ENCODE measurements around the gene SNPH.

Gene SNPH

DNA sequence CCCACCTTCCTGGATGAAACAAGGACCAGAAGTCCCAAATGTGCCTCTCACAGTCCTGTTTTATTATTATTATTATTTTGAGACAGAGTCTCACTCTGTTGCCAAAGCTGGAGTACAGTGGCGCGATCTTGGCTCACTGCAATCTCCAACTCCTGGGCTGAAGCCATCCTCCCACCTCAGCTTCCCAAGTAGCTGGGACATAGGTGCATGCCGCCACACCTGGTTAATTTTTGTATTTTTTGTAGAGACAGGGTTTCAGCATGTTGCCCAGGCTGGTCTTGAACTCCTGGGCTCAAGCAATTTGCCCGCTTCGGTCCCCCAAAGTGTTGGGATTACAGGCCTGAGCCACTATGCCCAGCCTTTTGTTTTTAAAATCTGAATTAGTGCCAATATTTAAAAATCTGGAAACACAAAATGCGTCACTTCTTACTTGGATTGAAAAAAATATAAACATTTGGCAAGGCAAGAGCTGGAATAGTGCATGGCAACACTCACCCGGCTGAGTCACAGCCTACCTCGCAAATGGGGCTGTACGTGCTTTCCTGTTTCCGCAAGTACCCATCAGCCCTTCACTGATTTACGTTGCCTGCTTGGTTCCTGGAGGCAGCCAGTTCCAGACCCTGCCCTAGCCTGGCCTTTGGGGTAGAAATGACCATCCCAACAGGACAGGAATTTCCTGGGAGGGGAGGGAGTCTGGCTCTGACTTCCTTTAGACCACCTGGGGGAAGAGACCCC lies 56.6 kb downstream of the SNPH start:
- in situ Hi-C loops (cut with MboI; ENCODE audit: low sequenced_read_pairs), result no loop called here

DNA sequence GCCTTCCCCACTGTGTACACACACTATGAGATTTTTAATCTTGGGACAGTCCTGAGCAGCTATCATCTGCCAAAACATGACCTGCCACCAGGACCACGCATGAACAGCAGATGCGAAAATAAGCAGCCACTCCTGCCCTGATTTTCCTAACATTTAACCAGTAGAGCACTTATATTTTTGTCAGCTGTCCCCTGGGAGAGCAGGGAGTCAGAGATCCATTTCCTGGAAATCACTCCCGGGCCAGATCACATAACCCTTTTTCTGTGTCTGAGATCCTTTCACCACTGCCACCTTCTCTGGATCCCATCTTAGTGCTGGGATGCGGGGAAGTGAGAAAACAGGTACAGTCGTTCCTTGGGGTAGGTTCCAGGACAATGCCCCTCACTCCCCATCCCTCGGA lies 57.2 kb downstream of the SNPH start:
- in situ Hi-C loops (cut with MboI; ENCODE audit: low sequenced_read_pairs), result no loop called here

DNA sequence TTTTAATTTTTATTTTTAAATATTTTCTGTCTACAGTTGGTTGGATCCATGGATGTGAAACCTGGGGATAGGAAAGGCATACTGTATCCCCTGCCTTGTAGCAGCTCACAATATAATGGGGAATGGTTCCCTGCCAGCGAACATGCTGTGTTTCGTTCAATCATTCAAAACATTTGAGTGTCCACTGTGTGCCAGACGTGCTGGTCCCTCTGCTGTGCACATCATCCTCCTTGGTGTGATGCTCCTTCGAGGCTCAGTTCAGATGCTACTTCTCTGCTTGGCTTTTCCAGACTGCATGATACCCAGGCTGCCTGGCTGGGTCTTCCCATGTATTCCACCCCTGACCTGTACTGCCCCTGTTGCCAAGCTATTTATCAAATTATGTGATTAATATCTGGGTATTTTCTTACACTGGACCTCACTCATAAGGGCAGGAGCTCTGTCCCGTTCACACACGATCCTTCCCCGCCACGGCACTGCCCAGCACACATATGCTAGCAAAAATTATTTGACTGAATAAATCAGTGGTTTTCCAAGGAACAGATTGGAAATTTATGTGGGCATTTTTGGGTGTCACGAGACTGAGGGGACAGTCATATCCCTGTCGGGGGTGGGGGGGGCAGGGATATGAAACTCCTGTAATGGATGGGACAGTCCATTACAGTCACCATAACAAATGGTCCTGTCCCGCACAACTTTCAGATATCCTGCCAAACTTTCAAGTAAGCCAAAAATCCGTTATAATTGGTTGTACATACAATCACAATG lies 57.9 kb downstream of the SNPH start:
- in situ Hi-C loops (cut with MboI; ENCODE audit: low sequenced_read_pairs), result no loop called here

- in situ Hi-C loops (cut with MboI; ENCODE audit: low sequenced_read_pairs), result no loop called here
Observed at GRCh38 chr20:1324598-1325172, 58.6 kb downstream of the SNPH start.

GRCh38 chr20:1325173-1326030 lies 59.3 kb downstream of the SNPH start:
- in situ Hi-C loops (cut with MboI; ENCODE audit: low sequenced_read_pairs), result no loop called here

DNA sequence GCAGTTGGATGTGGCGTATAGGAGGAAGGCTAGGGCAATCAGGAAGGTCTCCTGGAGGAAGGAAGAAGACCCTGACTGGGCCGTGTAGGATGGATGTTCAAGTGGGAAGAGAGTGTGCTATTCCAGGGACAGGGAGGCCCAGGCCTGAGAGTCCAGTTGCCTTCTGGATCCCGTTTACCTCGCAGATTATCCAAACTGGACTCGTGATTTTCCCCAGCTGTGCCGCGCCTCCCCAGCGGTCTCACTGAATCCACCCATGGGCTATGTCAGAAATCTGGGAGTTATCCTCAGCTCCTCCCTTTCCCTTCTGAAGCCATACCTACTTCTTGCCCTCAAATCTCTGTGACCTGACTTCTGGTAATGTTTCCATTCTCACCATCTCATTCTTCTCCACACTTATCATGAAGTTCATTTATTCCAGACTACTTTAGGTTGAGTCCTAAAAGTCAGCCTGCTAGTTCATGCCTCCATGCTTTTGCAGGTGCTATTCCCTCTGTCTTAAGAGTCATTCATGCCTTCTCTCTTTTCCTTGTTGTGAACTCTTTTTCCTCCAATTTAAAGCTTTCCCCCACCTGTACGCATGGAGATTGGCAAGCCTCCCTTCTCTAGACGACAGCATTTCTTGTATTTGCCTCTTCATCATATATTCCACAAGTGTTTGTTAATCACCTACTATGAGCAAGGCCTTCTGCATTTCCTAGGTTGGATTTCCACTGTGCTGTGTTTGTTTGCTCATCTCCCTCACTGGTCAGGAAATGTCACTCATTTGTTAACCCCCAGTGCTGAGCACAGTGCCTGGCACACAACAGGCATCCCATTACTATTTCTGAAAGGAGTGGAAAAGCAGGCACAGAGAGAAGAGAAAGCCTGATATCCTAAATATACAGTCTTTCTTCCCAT lies 60.2 kb downstream of the SNPH start:
- in situ Hi-C loops (cut with MboI; ENCODE audit: low sequenced_read_pairs), result no loop called here

DNA sequence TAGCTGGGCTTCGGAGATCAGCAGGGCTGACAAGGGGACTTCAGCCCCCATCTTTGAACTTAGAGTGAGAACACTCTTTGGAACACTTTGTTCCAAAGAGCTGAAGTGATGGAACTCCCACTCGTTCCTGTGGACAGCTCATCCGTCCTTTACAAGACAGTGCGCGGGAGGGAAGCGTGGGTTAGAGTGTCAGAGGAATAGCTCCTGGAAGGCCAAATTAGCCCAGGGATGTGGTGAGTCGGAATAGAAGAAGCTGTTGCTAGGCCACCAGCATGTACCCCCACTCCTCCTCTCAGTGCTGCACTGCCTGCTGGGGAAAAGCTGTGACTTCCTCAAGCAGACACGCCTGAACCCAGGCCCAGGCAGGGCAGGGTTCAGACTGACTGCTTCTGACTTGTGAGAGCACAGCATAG lies 61.2 kb downstream of the SNPH start:
- in situ Hi-C loops (cut with MboI; ENCODE audit: low sequenced_read_pairs), result no loop called here

- in situ Hi-C loops (cut with MboI; ENCODE audit: low sequenced_read_pairs), result no loop called here
Observed at GRCh38 chr20:1327827-1328679, 62.0 kb downstream of the SNPH start.

DNA sequence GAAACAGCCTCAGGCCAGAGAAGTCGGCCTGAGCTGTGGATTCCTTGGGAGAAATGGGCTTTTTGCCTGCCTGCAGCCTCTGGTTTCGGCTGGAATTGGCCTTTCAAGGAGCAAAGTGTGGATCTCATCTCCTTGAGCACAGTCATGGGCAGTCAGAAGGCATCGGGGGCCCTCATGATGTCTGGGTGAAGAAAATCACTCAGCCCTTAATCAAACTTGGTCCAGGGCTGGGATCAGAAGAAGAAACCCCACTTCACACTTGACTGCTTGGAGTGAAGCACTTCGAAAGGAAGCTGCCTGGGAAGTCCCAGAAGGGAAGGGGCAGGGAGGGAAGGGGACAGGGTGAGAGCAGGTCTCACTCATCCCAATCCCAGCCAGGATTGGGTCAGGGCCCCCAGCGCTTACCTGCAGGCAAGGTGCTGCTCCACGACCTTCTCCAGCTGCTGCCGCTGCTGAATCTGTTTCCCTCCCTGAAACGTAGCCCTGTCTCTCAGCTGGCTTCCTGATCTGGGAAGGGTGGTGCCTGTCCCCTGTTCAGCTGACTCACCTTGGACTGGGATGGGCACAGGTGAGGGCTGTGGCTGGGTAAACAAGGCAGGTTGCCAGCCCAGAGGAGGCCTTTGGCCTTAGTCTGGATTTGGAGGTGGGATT lies 62.7 kb downstream of the SNPH start, which contains the start of gene SDCBP2:
SDCBP2 (minus strand) TSS at position 460 of the 651 bp plus-strand sequence. CDS start 8,723 bp downstream, outside the sequence.
- in situ Hi-C loops (cut with MboI; ENCODE audit: low sequenced_read_pairs), result no loop called here

GRCh38 chr20:1330075-1330830 lies 64.2 kb downstream of the SNPH start:
- in situ Hi-C loops (cut with MboI; ENCODE audit: low sequenced_read_pairs), result no loop called here

- in situ Hi-C loops (cut with MboI; ENCODE audit: low sequenced_read_pairs), result no loop called here
Observed at GRCh38 chr20:1331101-1331500, 65.0 kb downstream of the SNPH start.

DNA sequence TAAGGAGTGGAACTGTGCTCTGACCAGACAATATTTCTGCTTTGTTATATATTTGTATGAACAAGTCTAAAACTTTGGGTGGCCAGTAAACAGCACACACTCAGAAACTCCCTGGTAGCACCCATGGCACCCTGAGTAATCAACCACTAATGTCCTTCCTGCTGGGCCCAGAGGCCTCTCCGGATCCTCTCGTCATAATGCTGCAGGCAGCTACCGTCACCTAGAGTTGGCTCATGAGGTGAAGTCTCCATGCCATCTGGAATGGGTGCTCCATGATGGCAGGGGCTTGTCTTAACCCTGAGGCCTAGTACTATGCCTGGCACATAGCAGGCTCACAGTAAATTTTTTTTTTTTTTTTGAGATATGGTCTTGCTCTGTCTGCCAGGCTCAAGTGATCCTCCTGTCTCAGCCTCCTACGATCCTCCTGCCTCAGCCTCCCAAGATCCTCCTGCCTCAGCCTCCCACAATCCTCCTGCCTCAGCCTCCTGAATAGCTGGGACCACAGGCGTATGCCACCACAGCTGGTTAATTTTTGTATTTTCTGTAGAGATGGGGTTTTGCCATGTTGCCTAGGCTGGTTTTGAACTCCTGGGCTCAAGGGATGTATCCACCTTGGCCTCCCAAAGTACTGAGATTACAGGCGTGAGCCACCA lies 65.8 kb downstream of the SNPH start:
- in situ Hi-C loops (cut with MboI; ENCODE audit: low sequenced_read_pairs), result no loop called here

- in situ Hi-C loops (cut with MboI; ENCODE audit: low sequenced_read_pairs), result no loop called here
Observed at GRCh38 chr20:1332749-1333300, 66.7 kb downstream of the SNPH start.

DNA sequence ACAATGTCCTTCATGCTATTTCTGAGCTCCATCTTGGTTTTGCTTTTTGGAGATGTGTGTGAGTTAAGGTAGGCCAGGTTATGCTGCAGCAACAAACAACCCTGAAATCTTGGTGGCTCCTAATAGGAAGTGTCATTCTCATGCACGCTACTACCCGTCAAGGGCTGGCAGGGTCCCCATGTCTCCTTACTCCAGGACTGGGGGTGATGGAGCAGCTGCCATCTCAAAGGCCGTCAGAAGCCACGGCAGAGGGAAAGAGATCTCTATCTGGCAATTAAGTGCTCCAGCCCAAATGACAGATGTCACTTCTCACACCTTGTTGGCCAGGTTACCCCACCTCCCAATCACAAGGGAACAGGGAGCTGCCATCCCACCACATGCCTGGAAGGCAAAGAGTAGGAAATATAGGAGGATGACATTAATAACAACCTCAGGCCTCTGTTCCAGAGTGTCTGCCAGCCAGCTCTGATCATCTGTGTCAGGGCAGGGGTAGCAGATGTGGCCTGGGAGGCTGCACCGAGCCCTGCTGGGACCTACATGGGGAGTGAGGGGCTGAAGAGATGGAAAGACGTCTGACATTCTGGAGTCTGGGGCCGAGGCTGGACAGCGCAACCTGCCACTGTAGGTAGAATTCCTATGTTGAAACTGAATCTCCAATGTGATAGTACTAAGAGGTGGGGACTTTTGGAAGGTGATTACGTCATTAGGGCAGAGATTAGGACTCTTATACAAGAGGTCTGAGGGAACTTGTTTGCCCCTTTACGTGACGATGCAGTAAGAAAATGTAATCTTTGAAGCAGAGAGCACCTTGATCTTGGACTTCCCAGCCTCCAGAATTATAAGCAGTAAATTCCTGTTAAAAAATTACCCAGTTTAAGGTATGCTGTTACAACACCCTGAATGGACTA lies 67.6 kb downstream of the SNPH start:
- in situ Hi-C loops (cut with MboI; ENCODE audit: low sequenced_read_pairs), result no loop called here

GRCh38 chr20:1334370-1334731 lies 68.3 kb downstream of the SNPH start:
- in situ Hi-C loops (cut with MboI; ENCODE audit: low sequenced_read_pairs), result no loop called here

DNA sequence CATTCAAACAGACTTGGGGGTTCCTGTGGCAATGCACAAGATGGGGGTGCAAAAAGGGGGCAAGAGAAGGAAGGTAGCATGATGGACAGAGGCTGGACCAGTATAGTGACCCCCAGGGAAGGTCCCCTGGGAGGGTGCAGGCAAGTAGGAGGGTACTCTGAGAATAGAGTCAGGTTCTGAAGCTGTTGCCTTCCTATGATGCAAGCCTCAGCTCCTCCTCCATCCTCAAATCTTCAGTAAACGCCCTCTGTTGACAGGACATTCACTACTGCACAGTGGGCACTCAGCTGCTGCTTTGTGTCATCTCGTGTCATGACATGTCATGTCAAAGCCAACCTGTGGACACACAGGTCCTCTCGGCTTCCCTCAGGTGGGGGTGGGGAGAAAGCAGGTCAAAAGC lies 68.7 kb downstream of the SNPH start:
- in situ Hi-C loops (cut with MboI; ENCODE audit: low sequenced_read_pairs), result no loop called here
